ENCODE data around the gene NEDD8. TPM values are rescaled to one million over a fixed set of nuclear protein-coding genes. Genes with fewer than 3 reads are reported as not detected.

Gene NEDD8
- polyA plus RNA-seq, 1 experiment, result 242 TPM

GRCh38 chr14:24258548-24259265 lies 26.5 kb upstream of the NEDD8 start:
- no peak for TF ChIP-seq CTCF (IDR thresholded peaks at IDR 0.05; ENCODE audit: insufficient read depth, low read depth, low read length)
- ChIA-PET POLR2A (no interaction called here), CTCF (interaction anchor here (0.7 to 2.9 kb wide), 4 partner anchors 12 to 22 kb away, joined by 3 to 11 read pairs (median 6); partner anchors contain the start of genes RABGGTA and TINF2)
- DNase-seq (ENCODE audit: low read depth), result no peak
- Histone ChIP-seq H3K27me3 (ENCODE audit: control insufficient read depth, insufficient read depth, low read length) (no peaks in the 10 kb centered on the region), H3K36me3 (ENCODE audit: control insufficient read depth, insufficient read depth, low read length) (peaks cover 1% of the 10 kb centered on the region; the same call in 1 of the 2 replicates), H3K4me3 (ENCODE audit: low read depth, low read length) (no peak overlapping the region)

GRCh38 chr14:24258119-24258518 lies 26.0 kb upstream of the NEDD8 start:
- no peak for DNase-seq (ENCODE audit: low read depth)
- no peak for TF ChIP-seq CTCF (IDR thresholded peaks at IDR 0.05; ENCODE audit: insufficient read depth, low read depth, low read length)
- ChIA-PET POLR2A (no interaction called here), CTCF (interaction anchor here (1.3 to 2.9 kb wide), 3 partner anchors 9 to 15 kb away, joined by 3 to 11 read pairs (median 9); partner anchors contain the start of genes RABGGTA and TINF2)
- Histone ChIP-seq H3K27me3 (ENCODE audit: control insufficient read depth, insufficient read depth, low read length) (no peaks in the 10 kb centered on the region), H3K36me3 (ENCODE audit: control insufficient read depth, insufficient read depth, low read length) (peaks cover 1% of the 10 kb centered on the region; the same call in 1 of the 2 replicates), H3K4me3 (ENCODE audit: low read depth, low read length) (no peak overlapping the region)

GRCh38 chr14:24256960-24257359 lies 24.8 kb upstream of the NEDD8 start:
- ChIA-PET CTCF (interaction anchor here (0.9 to 2.9 kb wide), 5 partner anchors 10 to 23 kb away, joined by 3 to 10 read pairs (median 9); partner anchors contain the start of genes RABGGTA and TINF2), POLR2A (no interaction called here)
- H3K4me3 ChIP-seq (ENCODE audit: low read depth, low read length), result no peak overlapping the region
- peaks cover 1% of the 10 kb centered on the region; the same call in 1 of the 2 replicates for H3K36me3 ChIP-seq (ENCODE audit: control insufficient read depth, insufficient read depth, low read length)
- no peaks in the 10 kb centered on the region for H3K27me3 ChIP-seq (ENCODE audit: control insufficient read depth, insufficient read depth, low read length)
- no peak for DNase-seq (ENCODE audit: low read depth)
- TF ChIP-seq CTCF (IDR thresholded peaks at IDR 0.05; ENCODE audit: insufficient read depth, low read depth, low read length), result no peak

GRCh38 chr14:24255931-24256711 lies 24.0 kb upstream of the NEDD8 start:
- no peak overlapping the region for H3K4me3 ChIP-seq (ENCODE audit: low read depth, low read length)
- no peak for TF ChIP-seq CTCF (IDR thresholded peaks at IDR 0.05; ENCODE audit: insufficient read depth, low read depth, low read length)
- ChIA-PET CTCF (interaction anchor here (0.9 to 2.9 kb wide), 5 partner anchors 13 to 41 kb away, joined by 3 to 14 read pairs (median 9); partner anchors contain the start of genes RABGGTA and TINF2), POLR2A (no interaction called here)
- DNase-seq (ENCODE audit: low read depth), result no peak
- peaks cover 1% of the 10 kb centered on the region; the same call in 1 of the 2 replicates for H3K36me3 ChIP-seq (ENCODE audit: control insufficient read depth, insufficient read depth, low read length)
- H3K27me3 ChIP-seq (ENCODE audit: control insufficient read depth, insufficient read depth, low read length), result no peaks in the 10 kb centered on the region

GRCh38 chr14:24255438-24255837 lies 23.3 kb upstream of the NEDD8 start:
- Histone ChIP-seq H3K27me3 (ENCODE audit: control insufficient read depth, insufficient read depth, low read length) (no peaks in the 10 kb centered on the region), H3K4me3 (ENCODE audit: low read depth, low read length) (no peak overlapping the region), H3K36me3 (ENCODE audit: control insufficient read depth, insufficient read depth, low read length) (peaks cover 1% of the 10 kb centered on the region; the same call in 1 of the 2 replicates)
- POLR2A ChIA-PET, result no interaction called here
- TF ChIP-seq CTCF (IDR thresholded peaks at IDR 0.05; ENCODE audit: insufficient read depth, low read depth, low read length), result no peak
- DNase-seq (ENCODE audit: low read depth), result no peak
- CTCF ChIA-PET, result interaction anchor here (2.2 to 2.8 kb wide), 2 partner anchors 12 to 42 kb away, joined by 10 to 14 read pairs; no protein-coding TSS in a partner anchor
